Eye (tissue), 1 donor: Measurements from ENCODE around the gene MAP2K3.

ENCODE experiments used
- DNase-seq: peaks from one replicate; pipeline ENCODE4 v3.0.0-alpha.2; 2015

MAP2K3 gene

GRCh38 chr17:21284319-21285163 lies at the start of gene MAP2K3:
MAP2K3 (plus strand) TSS chr17:21284711; CDS start chr17:21284921, 210 bp downstream.
- DNase-seq = peak; percentile 99

GRCh38 chr17:21235921-21236320 lies 48.6 kb upstream of the MAP2K3 start:
- no peak for DNase-seq

GRCh38 chr17:21239680-21240368 lies 44.7 kb upstream of the MAP2K3 start:
- DNase-seq = peak; percentile 36

GRCh38 chr17:21240369-21241055 lies 44.0 kb upstream of the MAP2K3 start:
- no peak for DNase-seq

GRCh38 chr17:21241564-21241963 lies 42.9 kb upstream of the MAP2K3 start:
- DNase-seq = no peak

- peak; percentile 17 for DNase-seq
These were observed 42.3 kb upstream of the MAP2K3 start for GRCh38 chr17:21242026-21242697.

GRCh38 chr17:21242780-21243515 lies 41.6 kb upstream of the MAP2K3 start:
- DNase-seq = no peak

- no peak for DNase-seq
These were observed 40.8 kb upstream of the MAP2K3 start for GRCh38 chr17:21243516-21244303.

GRCh38 chr17:21245639-21246084 lies 38.8 kb upstream of the MAP2K3 start:
- DNase-seq = peak; percentile 8

GRCh38 chr17:21246698-21247097 lies 37.8 kb upstream of the MAP2K3 start:
- no peak for DNase-seq

GRCh38 chr17:21247552-21248258 lies 36.8 kb upstream of the MAP2K3 start:
- DNase-seq = no peak

- no peak for DNase-seq
These were observed 36.0 kb upstream of the MAP2K3 start for GRCh38 chr17:21248500-21248899.

- no peak for DNase-seq
These were observed 35.3 kb upstream of the MAP2K3 start for GRCh38 chr17:21249086-21249795.

- peak; percentile 68 for DNase-seq
These were observed 34.4 kb upstream of the MAP2K3 start for GRCh38 chr17:21249920-21250703.

GRCh38 chr17:21250854-21251253 lies 33.7 kb upstream of the MAP2K3 start:
- no peak for DNase-seq

GRCh38 chr17:21251337-21252010 lies 33.0 kb upstream of the MAP2K3 start:
- no peak for DNase-seq

- peak; percentile 32 for DNase-seq
These were observed 32.2 kb upstream of the MAP2K3 start for GRCh38 chr17:21252289-21252795.
